Stimulated activated CD4-positive, alpha-beta T cell treated with anti-CD3 and anti-CD28 coated beads, Interleukin-4, amount 100 ng/mL, for 4 hours (primary cell): Measurements from ENCODE around the gene SLC19A2.

Experiments used
- DNase-seq, 2 experiments: peaks; one replicate each; pipeline ENCODE4 v3.0.0-alpha.2; 2020

Gene SLC19A2

GRCh38 chr1:169474302-169474995, 11.3 kb downstream of the SLC19A2 start:
- no peak for DNase-seq

- DNase-seq = no peak
Measured at GRCh38 chr1:169473347-169473746, 12.4 kb downstream of the SLC19A2 start.

GRCh38 chr1:169472738-169473137, 13.0 kb downstream of the SLC19A2 start:
- DNase-seq = no peak

DNA sequence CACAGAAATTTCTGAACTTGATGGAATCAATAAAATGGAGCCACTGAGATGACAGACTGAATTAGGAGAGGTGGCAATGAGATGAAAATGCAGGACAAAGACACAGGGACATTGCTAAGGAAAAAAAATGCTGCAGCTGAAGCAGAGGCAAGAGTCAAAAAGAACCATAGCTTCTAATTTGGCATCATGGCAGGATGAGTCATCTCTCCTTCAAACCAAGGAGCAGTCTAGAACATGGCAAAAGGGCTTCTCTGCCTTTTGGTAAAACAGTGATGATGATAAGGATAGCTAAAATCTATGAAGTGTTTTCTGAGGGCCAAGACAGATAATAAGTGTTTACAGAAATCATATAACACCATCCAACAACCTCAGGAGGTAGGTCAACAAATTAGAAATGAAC, 16.8 kb downstream of the SLC19A2 start:
- no peak for DNase-seq

- DNase-seq = no peak
Measured at GRCh38 chr1:169466259-169467230, 19.2 kb downstream of the SLC19A2 start.

DNA sequence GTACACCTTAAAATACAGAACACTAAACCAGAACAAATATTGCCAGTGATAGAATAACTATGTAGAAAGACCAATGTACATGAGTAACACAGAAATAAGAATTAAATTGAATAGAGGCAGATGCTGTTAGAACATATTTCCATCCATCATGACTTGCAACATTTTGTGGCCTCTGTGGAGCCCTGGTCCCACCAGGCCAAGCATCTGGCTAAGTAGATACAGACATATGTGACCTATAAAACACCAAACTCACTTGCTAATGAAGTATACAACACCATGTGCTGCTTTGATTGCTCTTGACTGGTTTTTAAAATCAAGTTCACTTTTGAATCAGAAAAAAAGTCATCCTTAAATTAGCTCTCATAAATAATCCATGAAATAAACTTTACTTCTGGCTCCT, 20.5 kb downstream of the SLC19A2 start:
- DNase-seq = no peak

DNA sequence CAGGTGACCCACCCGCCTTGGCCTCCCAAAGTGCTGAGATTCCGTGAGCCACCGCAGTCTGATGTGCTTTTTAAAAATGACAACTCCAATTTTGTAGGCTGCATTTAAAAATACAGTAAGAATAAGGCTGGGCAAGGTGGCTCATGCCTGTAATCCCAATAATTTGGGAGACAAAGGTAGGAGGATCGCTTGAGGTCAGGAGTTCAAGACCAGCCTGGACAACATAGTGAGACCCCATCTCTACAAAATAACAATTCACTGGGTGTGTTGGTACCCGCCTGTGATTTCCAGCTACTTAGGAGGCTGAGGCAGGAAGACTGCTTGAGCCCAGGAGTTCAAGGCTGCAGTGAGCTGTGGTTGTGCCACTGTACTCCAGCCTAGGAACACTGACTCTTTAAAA, 23.4 kb downstream of the SLC19A2 start:
- no peak for DNase-seq

DNA sequence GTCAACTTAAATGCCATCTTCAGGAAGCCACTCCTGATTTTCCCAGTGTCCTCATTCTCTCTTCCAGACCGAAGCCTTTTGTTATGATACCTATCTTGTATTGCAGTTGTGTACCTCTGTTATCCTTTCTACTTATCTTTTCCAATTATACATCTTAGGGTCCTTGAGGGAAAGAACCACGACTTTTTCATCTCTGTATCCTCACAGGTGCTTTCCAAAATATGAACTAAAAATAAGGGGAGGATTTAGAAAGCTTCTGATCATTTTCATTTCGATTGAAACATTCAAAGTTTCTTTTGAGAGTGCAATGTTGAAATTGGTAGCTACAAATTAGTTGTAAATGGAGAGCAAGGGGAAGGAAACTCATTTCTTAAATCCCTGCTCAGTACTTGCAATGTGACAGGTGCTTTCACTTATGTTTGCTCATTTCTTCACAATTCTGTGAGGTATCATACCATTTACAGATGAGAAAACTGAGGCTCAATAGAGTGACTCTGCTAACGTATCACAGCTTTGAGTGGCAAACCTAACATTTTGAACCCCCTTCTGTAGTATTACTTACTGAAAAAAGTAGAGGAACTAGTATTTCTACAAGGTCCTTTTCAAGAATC, 24.2 kb downstream of the SLC19A2 start:
- no peak for DNase-seq

GRCh38 chr1:169460191-169460833, 25.4 kb downstream of the SLC19A2 start:
- DNase-seq = no peak

- no peak for DNase-seq
Measured at GRCh38 chr1:169457443-169457842, 28.3 kb downstream of the SLC19A2 start.

DNA sequence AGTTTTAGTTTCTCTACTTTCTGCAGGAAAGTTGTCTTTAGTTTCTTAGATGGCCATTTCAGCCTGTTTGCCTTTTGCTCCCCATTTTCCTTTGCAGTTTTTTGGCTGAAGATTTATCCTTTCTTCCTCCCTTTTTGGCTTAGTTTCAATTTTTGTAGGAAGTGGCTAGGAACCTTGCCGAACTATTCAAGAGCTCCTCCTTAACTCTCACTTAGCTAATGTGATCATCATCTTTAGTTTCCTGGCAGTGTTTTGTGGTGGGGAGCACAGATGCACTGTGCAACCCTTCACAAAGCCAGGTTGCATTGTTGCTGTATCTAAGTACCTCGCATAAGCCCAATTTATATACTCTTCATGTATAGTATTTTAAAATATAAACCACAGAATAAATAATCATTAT, 29.7 kb downstream of the SLC19A2 start:
- no peak for DNase-seq

DNA sequence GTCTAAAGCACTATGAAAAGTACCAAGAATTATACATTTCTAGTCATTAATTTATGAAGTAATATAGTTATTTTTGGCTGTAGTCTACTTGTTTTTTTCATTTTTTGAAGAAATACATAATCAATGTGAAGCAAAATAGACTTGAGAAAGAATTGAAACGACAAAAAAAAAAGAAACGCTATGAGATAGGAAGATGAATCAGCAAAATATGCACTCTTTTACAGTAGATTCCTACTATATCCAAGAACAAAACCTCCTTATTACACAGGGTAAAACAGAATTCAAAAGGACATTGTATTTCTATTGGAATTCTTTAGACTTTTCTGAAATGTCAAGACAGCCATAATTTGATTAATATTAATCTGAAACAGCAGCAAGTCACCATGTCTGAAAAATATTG, 32.8 kb downstream of the SLC19A2 start:
- DNase-seq = no peak

- no peak for DNase-seq
Measured at GRCh38 chr1:169451218-169451824, 34.4 kb downstream of the SLC19A2 start.

DNA sequence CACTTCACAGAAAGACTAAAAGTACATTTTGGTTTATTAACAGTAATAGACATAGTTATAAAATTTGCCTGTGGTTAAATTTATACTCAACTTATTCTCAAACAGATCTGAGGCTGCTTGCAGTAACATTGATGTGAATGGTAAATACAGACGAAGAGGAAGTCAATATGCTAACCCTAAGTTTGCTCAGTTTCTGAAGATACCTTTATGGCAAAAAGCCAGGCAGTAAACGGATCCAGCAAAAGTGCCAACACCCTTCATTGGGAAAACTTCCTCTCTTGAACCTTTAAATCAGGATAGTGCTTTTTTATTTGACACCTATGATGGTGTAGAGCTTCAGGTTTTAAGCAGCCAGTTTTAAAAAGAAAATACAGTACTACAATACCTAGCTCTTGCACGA, 41.8 kb downstream of the SLC19A2 start:
- no peak for DNase-seq

- peak; percentile 37 to 39 for DNase-seq
Measured at GRCh38 chr1:169427081-169427641, 58.6 kb downstream of the SLC19A2 start, which contains the start of gene CCDC181. TSS of gene CCDC181 (minus strand) at chr1:169427474. CDS start at chr1:169424927, 2,547 bp downstream.

GRCh38 chr1:169426174-169426705, 59.5 kb downstream of the SLC19A2 start:
- DNase-seq = no peak

- no peak for DNase-seq
Measured at GRCh38 chr1:169421309-169421708, 64.4 kb downstream of the SLC19A2 start.

- no peak for DNase-seq
Measured at GRCh38 chr1:169414952-169415351, 70.8 kb downstream of the SLC19A2 start.
